Activated naive CD8-positive, alpha-beta T cell treated with anti-CD3 and anti-CD28 coated beads, Interleukin-2, amount 10 ng/mL, durations not matched to agents 7 days and 5 days (primary cell): ENCODE measurements around the gene KRTCAP2. TPM values are rescaled to one million over a fixed set of nuclear protein-coding genes. Genes with fewer than 3 reads are reported as not detected.
A peak's percentile ranks its signal among the peaks of the same experiment; 100 is the strongest.

ENCODE experiments used
- ATAC-seq: fragments of 150-1000 bp; cut with Tn5 transposase; one replicate; pipeline ENCODE4 v1.10.0; 2021; ENCODE audit warnings: low read depth, moderate library complexity
- POLR2A ChIA-PET: fragments of 350-600 bp; sonication (Branson Sonifier 250); formaldehyde crosslinking; loops from one replicate; lab custom pipeline; 2021; ENCODE audit warnings: antibody characterized with exemption; lab: Charles Lee
- DNase-seq: peaks from one replicate; pipeline ENCODE4 v3.0.0; 2021
- H3K27ac Mint-ChIP-seq: one replicate; pipeline ENCODE4 v1.8.0; 2022; ENCODE audit warnings: mild to moderate bottlenecking, mixed read lengths
- H3K27me3 Mint-ChIP-seq: one replicate; pipeline ENCODE4 v1.8.0; 2022; ENCODE audit warnings: mild to moderate bottlenecking, moderate library complexity, mixed read lengths
- H3K36me3 Mint-ChIP-seq: one replicate; pipeline ENCODE4 v1.8.0; 2021; ENCODE audit warnings: mild to moderate bottlenecking, mixed read lengths
- H3K4me1 Mint-ChIP-seq: one replicate; pipeline ENCODE4 v1.8.0; 2021; ENCODE audit warnings: mixed read lengths
- H3K4me3 Mint-ChIP-seq: one replicate; pipeline ENCODE4 v1.8.0; 2022; ENCODE audit warnings: mild to moderate bottlenecking, moderate library complexity, mixed read lengths
- H3K9me3 Mint-ChIP-seq: one replicate; pipeline ENCODE4 v1.8.0; 2021; ENCODE audit warnings: mixed read lengths
- total RNA-seq, 2 experiments: library from RNA; stranded (reverse); gene quantifications; one replicate each; pipeline ENCODE4 v1.2.3, GENCODE V29; 2021

The KRTCAP2 gene
- total RNA-seq, 2 experiments from 2014 or later: 146 to 170 TPM

DNA sequence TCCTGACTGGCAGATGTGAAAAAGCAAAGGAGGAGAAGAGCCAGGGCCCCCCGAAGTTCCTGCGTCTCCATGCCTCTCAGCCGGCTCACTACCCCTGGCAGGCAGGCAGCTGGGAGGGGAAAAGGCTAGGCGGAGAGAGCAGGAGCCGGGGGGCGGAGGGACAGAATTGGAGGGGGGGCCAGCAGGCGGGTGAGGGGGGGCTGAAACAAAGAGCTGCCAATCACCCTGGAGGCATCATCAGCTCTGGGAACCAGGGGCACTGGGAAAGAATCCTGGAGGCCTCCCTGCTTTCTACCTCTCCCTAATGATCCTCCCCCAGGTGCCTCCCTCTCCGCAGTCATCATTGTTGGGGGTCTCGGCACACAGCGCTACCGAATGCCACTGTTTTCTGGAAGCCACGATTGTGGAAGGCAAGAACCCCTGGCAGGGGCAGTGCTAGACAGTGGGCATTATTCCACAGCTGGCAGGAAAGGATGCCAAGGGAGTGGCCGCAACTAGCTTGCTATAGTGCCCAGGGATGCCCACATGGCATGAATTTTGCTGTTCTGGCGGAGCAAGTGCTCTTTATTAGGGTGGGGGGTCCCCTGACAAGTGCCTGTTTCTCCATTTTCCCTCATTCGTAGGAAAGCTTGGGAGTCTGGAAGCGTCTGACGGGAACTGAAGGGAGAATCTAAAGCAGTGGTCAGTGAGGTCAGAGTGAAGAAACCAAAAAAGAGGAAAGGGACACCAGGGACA is 34.9 kb upstream of the KRTCAP2 start, which contains the start of gene THBS3:
Gene THBS3, minus strand, starts transcription at position 92 of the 735 bp plus-strand sequence. Its CDS starts 21 bp downstream, at position 71.
- H3K36me3 Mint-ChIP-seq: no peaks in the 10 kb centered on the region

DNA sequence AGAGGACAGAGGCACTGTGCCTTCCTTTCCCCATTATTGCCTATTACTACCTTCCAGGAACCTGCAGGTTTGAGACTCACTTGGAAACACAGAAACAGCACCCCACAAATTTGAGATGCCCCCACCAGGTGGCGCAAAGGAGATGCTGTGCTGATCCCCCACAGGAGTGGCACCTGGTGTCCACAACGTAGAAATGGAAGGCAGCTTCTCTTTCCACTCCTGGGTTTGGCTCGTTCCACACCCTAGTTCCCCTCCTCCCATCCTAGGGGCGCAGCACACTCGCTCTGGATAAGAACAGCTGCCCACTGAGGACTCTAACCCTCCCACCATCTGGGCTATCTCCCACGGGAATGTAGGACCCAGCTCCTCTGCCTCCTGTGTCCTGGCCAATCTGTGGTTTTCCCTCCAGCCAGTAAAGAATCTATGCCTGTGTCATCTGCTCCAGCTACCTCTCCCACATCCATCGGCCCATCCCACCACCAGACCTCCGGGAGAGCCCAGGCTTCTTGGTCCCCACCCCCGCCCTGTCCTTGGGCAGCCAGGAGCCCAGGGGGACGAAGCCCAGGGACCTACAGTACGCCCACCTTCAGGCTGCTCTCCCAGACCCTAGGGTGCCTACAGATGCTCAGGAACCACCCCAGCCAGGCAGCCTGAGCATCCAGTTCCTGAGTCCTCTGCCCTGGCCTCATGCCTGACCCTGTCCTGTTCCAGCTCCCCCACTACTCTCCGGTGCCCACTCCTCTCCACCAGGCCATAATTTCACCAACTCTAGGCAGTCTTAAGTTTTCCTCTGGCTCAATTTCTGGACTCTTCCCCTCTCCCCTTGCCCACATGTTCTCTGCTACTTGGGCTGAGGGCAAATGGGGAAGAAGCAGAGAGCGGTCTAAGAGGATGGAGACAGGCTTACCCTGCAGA is 34.0 kb upstream of the KRTCAP2 start:
- Mint-ChIP-seq H3K9me3 (no peaks in the 10 kb centered on the region), H3K4me3 (peak overlapping the region; percentile 60), H3K36me3 (no peaks in the 10 kb centered on the region), H3K4me1 (peaks cover 25% of the 10 kb centered on the region), H3K27me3 (no peaks in the 10 kb centered on the region), H3K27ac (peak overlapping the region; percentile 63)
- POLR2A ChIA-PET: interaction anchor here (0.8 to 3.7 kb wide), 9 partner anchors 12 to 43 kb away, joined by 3 to 65 read pairs (median 15); partner anchors contain the start of genes KRTCAP2 and TRIM46
- ATAC-seq (peak; percentile 55), DNase-seq (peak; percentile 91)

More for the DNA sequence above, 34.9 kb upstream of the KRTCAP2 start, which contains the start of gene THBS3:
- Mint-ChIP-seq H3K4me3 (peak within 1 kb of the TSS; percentile 90), H3K27me3 (no peaks in the 10 kb centered on the region), H3K4me1 (peaks cover 25% of the 10 kb centered on the region), H3K27ac (peak within 1 kb of the TSS; percentile 90), H3K9me3 (no peaks in the 10 kb centered on the region)
- ATAC-seq (no peak), DNase-seq (no peak)
- POLR2A ChIA-PET: interaction anchor here (0.6 to 3.7 kb wide), 7 partner anchors 11 to 65 kb away, joined by 3 to 65 read pairs (median 17); partner anchors contain the start of genes CLK2, KRTCAP2 and TRIM46

DNA sequence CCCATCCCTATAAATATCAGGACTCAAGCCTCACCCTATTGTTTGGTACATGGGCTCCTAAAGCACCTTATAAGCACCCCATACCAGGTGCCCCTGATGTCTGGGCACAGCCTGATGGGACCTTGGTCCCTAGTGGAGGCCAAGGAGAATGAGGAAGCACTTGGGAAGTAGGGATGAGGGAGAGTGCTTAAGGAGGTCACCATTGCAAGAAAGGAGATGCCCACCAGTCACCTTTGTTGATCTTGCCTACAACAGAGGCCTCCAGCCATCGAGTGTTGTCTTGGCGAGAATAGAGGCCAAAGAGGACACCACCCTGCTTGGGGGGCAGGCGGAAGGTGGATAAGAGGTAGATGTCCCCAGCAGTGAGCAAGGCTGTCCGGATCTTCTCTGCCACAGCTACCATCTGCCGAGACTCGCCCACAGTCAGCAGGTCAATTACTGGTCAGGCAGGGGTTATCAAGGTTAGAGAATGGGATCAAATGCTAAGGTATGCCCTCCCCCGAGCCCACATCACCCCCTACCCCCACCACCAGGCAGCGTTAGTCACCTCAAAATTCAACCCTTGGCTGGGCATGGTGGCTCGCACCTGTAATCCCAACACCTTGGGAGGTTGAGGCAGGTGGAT is 33.0 kb upstream of the KRTCAP2 start:
- Mint-ChIP-seq H3K4me1 (peaks cover 25% of the 10 kb centered on the region), H3K27me3 (no peaks in the 10 kb centered on the region), H3K4me3 (no peak overlapping the region), H3K9me3 (no peaks in the 10 kb centered on the region), H3K27ac (no peak overlapping the region), H3K36me3 (no peaks in the 10 kb centered on the region)
- ATAC-seq: no peak
- POLR2A ChIA-PET: interaction anchor here (1.4 kb wide), 1 partner anchor 29 kb away, joined by 6 read pairs; no protein-coding TSS in a partner anchor
- no peak for DNase-seq

DNA sequence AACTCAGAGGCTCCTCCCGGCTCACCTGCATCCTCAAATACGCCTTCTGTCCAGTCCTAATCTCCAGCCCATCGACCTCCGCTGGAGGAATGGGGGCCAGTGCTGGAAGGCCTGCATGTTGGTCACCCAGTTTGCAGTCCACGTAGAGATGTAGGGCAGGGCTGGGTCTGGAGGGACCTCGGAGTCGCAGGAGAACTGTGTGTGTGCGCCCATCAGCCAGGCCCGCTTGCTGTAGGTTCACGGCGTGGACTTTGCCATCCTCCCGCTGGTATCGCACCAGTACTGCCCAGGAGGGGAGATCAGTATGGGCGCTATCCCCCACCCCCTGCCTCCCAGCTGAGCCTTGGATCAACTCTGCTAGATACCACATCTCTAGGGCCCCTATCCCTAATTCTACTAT is 31.9 kb upstream of the KRTCAP2 start:
- POLR2A ChIA-PET: interaction anchor here (1.4 kb wide), 1 partner anchor 11 kb away, joined by 3 read pairs; no protein-coding TSS in a partner anchor
- no peak overlapping the region for H3K4me3 Mint-ChIP-seq
- H3K4me1 Mint-ChIP-seq: peaks cover 21% of the 10 kb centered on the region
- H3K36me3 Mint-ChIP-seq: no peaks in the 10 kb centered on the region
- DNase-seq: no peak
- H3K27ac Mint-ChIP-seq: no peak overlapping the region
- no peaks in the 10 kb centered on the region for H3K9me3 Mint-ChIP-seq
- no peaks in the 10 kb centered on the region for H3K27me3 Mint-ChIP-seq
- ATAC-seq: no peak

DNA sequence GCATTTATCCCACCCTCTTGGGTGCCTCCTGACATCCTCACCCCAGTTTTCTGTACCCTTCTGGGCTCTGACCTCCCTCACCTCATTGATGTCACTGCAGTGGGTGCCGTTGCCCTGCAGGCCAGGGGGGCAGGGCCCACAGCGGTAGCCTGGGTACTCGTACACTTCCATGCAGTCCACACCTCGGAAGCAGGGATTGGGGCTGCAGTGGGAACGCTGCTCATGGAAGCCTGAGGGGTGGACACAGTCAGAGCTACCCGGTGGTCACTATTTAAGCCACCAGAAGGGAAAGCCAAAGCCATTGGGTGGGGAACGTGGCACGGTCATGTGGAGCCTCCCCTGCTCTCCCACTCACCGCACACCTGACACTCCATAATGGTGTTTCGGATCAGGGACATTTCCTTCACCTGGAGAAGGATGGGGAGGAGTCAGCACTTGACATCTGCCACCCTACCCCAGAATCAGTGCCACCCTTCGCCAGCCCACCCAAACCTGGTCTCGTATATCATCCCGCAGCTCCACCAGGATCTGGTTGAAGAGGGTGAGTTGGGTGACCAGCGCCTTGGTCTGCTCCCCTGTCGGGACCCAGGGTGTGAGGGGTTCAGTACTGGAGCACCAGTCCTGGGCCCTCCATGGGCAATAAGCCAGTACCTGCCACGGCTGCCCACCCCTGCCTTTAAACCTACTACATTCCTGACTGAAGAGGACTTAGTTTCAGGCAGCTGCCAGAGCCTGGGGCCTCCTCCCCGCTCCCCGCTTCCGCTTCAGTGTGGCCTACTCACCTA is 29.8 kb upstream of the KRTCAP2 start:
- Mint-ChIP-seq H3K4me3 (no peak overlapping the region), H3K27me3 (no peaks in the 10 kb centered on the region), H3K36me3 (no peaks in the 10 kb centered on the region), H3K9me3 (no peaks in the 10 kb centered on the region), H3K4me1 (peaks cover 11% of the 10 kb centered on the region), H3K27ac (no peak overlapping the region)
- POLR2A ChIA-PET: interaction anchor here (1.9 kb wide), 1 partner anchor 8 kb away, joined by 9 read pairs; no protein-coding TSS in a partner anchor
- ATAC-seq (no peak), DNase-seq (no peak)

DNA sequence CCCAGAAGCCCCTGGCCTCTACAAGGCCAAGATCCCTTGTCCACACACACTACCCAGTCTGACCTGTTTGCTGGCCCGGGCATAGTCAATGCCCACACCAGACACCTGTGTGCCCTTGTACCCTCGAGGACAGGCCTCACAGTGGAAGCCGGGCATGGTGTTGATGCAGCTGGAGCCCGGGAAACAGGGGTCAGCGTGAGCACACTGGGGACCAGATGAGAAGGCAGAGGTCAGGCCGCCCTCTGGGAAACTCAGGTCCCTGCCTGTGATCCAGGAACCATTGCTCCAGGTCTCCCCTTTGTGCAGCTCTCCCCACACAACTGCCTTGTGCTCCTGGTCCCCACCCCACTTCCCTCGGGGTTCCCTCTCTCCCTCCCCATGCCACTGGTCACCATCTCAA is 29.1 kb upstream of the KRTCAP2 start:
- Mint-ChIP-seq H3K4me3 (no peak overlapping the region), H3K27ac (no peak overlapping the region)

DNA sequence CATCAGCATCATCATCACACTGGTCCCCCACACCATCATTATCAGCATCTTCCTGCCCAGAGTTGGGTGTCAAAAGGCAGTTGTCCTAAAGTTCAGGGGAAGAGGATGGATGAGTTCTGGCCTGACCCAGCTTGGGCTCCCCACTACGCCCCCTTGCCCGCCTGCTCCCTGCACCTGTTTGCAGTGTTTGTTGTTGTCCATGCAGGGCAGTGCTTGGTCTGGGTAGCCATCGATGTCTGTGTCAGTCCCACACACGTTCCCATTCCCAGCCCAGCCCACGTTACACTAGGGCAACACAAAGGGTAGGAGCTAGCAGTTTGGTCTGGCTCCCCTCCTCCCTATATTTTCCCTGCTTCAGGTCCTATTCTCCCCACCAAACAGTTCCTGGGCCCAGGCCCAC is 27.8 kb upstream of the KRTCAP2 start:
- no peak overlapping the region for H3K27ac Mint-ChIP-seq
- ATAC-seq (no peak), DNase-seq (no peak)
- no peaks in the 10 kb centered on the region for H3K9me3 Mint-ChIP-seq
- no peaks in the 10 kb centered on the region for H3K4me1 Mint-ChIP-seq
- no peaks in the 10 kb centered on the region for H3K27me3 Mint-ChIP-seq
- POLR2A ChIA-PET: no interaction called here
- no peak overlapping the region for H3K4me3 Mint-ChIP-seq
- no peaks in the 10 kb centered on the region for H3K36me3 Mint-ChIP-seq

More for the DNA sequence above, 29.1 kb upstream of the KRTCAP2 start:
- Mint-ChIP-seq H3K36me3 (no peaks in the 10 kb centered on the region), H3K9me3 (no peaks in the 10 kb centered on the region), H3K27me3 (no peaks in the 10 kb centered on the region), H3K4me1 (peaks cover 6% of the 10 kb centered on the region)
- DNase-seq (no peak), ATAC-seq (no peak)
- POLR2A ChIA-PET: no interaction called here

DNA sequence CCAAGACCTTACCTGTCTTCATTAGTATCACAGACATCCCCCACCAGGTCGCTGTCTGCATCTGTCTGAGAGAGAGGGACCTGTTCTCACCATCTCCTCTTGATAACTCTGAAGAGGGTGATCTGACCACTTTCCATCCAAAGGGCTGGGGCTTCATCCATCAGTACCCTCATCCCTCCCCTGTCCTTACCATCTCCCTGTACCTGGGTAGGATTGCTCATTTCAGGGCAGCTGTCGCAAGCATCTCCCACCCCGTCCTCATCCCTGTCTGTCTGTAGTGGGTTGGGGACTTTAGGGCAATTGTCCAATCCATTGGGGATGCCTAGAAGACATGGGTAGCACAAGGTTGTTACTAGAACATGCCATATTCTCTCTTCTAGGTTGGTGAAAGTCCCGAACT is 26.7 kb upstream of the KRTCAP2 start:
- H3K9me3 Mint-ChIP-seq: no peaks in the 10 kb centered on the region
- ATAC-seq (no peak), DNase-seq (no peak)
- H3K36me3 Mint-ChIP-seq: no peaks in the 10 kb centered on the region
- H3K27me3 Mint-ChIP-seq: no peaks in the 10 kb centered on the region
- no peak overlapping the region for H3K27ac Mint-ChIP-seq
- POLR2A ChIA-PET: no interaction called here
- H3K4me1 Mint-ChIP-seq: peaks cover 4% of the 10 kb centered on the region
- H3K4me3 Mint-ChIP-seq: no peak overlapping the region

DNA sequence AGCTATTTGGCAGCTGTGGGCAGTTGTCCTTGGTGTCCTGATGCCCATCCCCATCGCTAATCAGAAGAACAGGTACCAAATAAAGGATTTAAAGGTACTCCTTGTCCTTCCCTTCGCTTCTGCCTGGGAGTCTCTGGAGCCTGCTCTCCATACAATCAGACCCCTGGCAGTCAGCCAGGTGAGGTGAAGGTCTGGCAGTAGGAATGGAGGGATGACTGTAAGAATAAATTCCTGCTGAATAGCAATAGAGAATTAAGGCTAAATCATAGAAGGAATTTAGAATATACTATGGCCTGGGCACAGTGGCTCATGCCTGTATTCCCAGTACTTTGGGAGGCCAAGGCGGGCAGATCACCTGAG is 25.4 kb upstream of the KRTCAP2 start:
- H3K27me3 Mint-ChIP-seq: no peaks in the 10 kb centered on the region
- POLR2A ChIA-PET: no interaction called here
- H3K36me3 Mint-ChIP-seq: no peaks in the 10 kb centered on the region
- H3K4me1 Mint-ChIP-seq: peaks cover 14% of the 10 kb centered on the region
- DNase-seq: no peak
- no peak overlapping the region for H3K27ac Mint-ChIP-seq
- ATAC-seq: no peak
- no peaks in the 10 kb centered on the region for H3K9me3 Mint-ChIP-seq
- H3K4me3 Mint-ChIP-seq: no peak overlapping the region

DNA sequence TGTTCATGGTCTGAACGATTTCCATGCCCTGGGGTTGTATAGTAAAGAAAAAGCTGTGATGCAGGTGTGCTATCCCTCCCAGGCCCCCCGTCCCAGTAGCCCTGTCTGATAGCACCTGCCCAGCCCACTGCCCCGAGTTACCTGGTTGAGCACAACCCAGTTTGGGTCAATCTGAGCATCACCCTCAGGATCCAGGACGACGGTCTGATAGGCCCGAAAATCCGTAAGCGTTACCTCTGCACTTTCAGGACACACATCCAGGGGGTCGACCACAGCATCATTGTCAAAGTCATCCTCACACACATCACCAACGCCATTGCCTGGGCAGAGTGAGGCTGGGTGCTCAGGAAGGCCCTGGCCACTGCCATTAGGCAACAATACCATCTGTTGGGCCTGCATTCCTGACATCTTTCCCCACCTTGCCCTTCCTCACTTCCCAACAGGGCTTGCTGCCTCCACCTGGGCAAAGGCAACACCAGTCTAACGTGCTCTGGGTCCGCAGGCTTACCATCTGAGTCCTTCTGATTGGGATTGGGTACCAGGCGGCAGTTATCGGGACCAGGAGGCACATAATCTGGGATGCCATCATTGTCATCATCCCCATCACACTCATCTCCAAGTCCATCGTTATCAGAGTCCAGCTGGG is 24.9 kb upstream of the KRTCAP2 start:
- H3K27me3 Mint-ChIP-seq: no peaks in the 10 kb centered on the region
- H3K36me3 Mint-ChIP-seq: no peaks in the 10 kb centered on the region
- ATAC-seq (no peak), DNase-seq (no peak)
- no peaks in the 10 kb centered on the region for H3K9me3 Mint-ChIP-seq
- POLR2A ChIA-PET: no interaction called here
- H3K4me3 Mint-ChIP-seq: no peak overlapping the region
- H3K4me1 Mint-ChIP-seq: peaks cover 16% of the 10 kb centered on the region
- no peak overlapping the region for H3K27ac Mint-ChIP-seq

DNA sequence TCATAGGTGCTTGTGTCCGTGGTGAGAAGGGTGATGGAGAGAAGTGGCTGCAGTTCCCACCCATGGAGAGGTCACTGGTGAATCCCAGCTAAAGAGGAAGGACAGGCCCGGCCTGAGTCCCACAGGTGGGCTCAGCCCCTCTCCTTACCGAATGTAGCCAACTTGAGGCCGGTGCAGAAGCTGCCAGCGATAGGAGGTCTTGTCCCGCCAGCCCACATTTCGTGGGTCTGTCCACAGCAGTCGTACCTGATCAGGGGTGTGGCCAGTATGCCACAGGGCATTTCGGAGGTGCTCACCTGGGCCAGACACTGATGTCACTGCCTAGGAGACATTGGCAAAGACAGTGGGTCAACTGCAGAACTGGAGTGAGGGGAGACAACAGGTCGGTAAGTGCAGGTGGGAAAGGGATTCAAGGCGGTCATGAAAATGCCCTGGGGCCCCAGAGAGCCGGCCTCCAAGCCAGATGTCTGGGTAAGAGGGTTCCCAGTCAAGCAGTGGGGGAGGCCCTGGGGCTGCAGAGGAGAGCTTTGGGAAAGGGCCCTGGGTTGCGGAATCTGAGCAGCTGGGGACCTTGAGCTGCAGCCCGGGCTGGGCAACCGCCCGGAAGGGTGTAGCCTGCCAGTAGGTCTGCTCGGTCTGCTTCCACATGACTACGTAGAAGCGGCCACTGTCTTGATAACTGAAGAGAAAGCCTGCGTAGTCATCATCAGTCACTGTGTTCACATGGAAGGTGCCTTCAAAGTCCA is 24.0 kb upstream of the KRTCAP2 start:
- Mint-ChIP-seq H3K9me3 (no peaks in the 10 kb centered on the region), H3K27ac (no peak overlapping the region), H3K4me3 (no peak overlapping the region), H3K4me1 (peaks cover 25% of the 10 kb centered on the region), H3K27me3 (no peaks in the 10 kb centered on the region), H3K36me3 (no peaks in the 10 kb centered on the region)
- no peak for ATAC-seq
- POLR2A ChIA-PET: no interaction called here
- DNase-seq: no peak
